Vagina (tissue), 2 donors: Measurements from ENCODE around the gene CYP2F1.

Experiments used
- CTCF ChIP-seq, 3 experiments: fragments of 450-650 bp in 2 of 3; fragments of 200-600 bp in 1 of 3; sonication (generic) in 1 of 3; IDR thresholded peaks; one replicate each; pipeline ENCODE4 v1.5.1; 2017 to 2019; ENCODE audit warnings: antibody characterized with exemption in 3 of 3, mild to moderate bottlenecking in 2 of 3, moderate library complexity in 2 of 3
- POLR2A ChIP-seq, 2 donors: fragments of 450-650 bp; IDR thresholded peaks; one replicate each; pipeline ENCODE4 v1.6.1; 2017; ENCODE audit warnings: antibody characterized with exemption in 2 of 2, mild to moderate bottlenecking in 2 of 2, moderate library complexity in 2 of 2

GRCh38 chr19:41097302-41097701 is 16.9 kb upstream of the CYP2F1 start:
- no peak for TF ChIP-seq CTCF (IDR thresholded peaks at IDR 0.05)
- TF ChIP-seq POLR2A (IDR thresholded peaks at IDR 0.05), result no peak
